MM.1S (cell line): ENCODE results near the gene HECTD4.

Source experiments
- EZH2 ChIP-seq: fragments of 300-600 bp; sonication (generic); optimal IDR thresholded peaks from 2 replicates; pipeline ENCODE3; 2017; ENCODE audit warnings: low read depth, mild to moderate bottlenecking, antibody characterized with exemption, low read length, mixed read lengths
- EZH2phosphoT487 ChIP-seq: fragments of 300-600 bp; sonication (generic); IDR thresholded peaks from 2 replicates; pipeline ENCODE4 v1.6.1; 2018; ENCODE audit warnings: antibody characterized with exemption, low read length
- TF ChIP-seq, protein P1 (sequence below): fragments of 300-600 bp; sonication (generic); IDR thresholded peaks from 2 replicates; pipeline ENCODE4 v1.5.1; 2016; ENCODE audit warnings: antibody characterized with exemption, low read length, mixed read lengths

DNA sequence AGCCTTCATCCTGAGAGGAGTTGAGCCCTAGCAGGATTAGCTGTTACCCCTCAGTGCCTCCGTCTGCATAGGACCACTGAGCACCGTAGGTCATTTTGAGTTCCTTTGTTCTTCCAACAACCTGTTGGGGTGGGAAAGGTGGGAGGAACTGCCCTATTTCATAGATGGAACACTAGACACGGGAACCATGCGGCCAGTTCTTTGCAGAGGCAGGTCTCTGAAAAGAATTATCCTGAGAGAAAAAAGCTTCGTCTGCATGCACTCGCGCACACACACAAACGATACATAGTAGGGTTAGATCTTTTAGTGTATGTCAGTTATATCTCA lies 228.4 kb downstream of the HECTD4 start:
- TF ChIP-seq, protein P1, sequence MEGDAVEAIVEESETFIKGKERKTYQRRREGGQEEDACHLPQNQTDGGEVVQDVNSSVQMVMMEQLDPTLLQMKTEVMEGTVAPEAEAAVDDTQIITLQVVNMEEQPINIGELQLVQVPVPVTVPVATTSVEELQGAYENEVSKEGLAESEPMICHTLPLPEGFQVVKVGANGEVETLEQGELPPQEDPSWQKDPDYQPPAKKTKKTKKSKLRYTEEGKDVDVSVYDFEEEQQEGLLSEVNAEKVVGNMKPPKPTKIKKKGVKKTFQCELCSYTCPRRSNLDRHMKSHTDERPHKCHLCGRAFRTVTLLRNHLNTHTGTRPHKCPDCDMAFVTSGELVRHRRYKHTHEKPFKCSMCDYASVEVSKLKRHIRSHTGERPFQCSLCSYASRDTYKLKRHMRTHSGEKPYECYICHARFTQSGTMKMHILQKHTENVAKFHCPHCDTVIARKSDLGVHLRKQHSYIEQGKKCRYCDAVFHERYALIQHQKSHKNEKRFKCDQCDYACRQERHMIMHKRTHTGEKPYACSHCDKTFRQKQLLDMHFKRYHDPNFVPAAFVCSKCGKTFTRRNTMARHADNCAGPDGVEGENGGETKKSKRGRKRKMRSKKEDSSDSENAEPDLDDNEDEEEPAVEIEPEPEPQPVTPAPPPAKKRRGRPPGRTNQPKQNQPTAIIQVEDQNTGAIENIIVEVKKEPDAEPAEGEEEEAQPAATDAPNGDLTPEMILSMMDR, result no peak
- TF ChIP-seq EZH2phosphoT487 (no peak), EZH2 (no peak)
